Measurements from ENCODE around the gene PDZD7.
A peak's percentile ranks its signal among the peaks of the same experiment; 100 is the strongest.
"Not testable (repeated sequence)": the region's sequence is repeated elsewhere in the genome, so short reads cannot be mapped to it uniquely, and the experiment has no call there.

Gene PDZD7

GRCh38 chr10:100980311-100980710, 50.6 kb downstream of the PDZD7 start:
- in situ Hi-C loops (cut with HindIII; ENCODE audit: low pct_ligation_motif_present, low pct_unique_long_range_greater_than_20kb, low sequenced_read_pairs), result no loop called here

GRCh38 chr10:100979791-100980272, 51.1 kb downstream of the PDZD7 start:
- DNase-seq, result no peak
- in situ Hi-C loops (cut with HindIII; ENCODE audit: low pct_ligation_motif_present, low pct_unique_long_range_greater_than_20kb, low sequenced_read_pairs), result no loop called here

More at GRCh38 chr10:100980311-100980710, 50.6 kb downstream of the PDZD7 start:
- DNase-seq, result no peak

DNA sequence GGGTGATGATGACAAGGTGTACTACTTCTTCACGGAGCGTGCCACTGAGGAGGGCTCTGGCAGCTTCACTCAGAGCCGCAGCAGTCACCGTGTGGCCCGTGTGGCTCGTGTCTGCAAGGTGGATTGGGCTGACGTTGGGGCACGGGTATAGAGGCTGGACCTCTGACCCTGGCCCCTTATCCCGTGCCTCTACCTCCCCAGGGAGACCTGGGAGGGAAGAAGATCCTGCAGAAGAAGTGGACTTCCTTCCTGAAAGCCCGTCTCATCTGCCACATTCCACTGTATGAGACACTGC, 52.1 kb downstream of the PDZD7 start:
- in situ Hi-C loops (cut with HindIII; ENCODE audit: low pct_ligation_motif_present, low pct_unique_long_range_greater_than_20kb, low sequenced_read_pairs), result no loop called here

DNA sequence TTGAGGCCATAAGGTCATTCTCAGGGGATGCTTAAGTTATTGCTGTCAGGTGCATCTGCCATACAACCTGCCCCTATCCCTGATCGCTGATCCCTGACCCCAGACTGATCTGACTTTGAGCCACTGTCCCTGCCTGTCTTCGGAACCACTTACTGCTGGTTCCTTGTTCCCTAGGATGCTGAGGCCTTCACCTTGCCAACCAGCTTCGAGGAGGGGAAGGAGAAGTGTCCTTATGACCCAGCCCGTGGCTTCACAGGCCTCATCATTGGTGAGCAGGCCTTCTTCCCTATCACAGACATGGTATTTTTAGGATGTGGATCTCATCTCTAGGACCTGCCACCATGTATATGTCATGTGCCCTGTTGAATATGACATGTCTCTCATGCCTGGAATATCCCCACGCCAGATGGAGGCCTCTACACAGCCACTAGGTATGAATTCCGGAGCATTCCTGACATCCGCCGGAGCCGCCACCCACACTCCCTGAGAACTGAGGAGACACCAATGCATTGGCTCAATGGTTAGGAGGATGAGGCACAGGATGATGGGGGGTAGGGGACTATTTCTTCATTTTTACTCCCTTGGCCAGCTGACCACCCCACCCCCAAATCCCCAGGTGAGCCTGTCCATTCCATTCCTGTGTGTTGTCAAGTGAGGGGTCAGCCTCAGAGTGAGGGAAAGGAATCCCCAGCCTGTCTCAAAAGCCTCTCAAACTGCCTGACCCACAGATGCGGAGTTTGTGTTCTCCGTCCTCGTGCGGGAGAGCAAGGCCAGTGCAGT, 52.6 kb downstream of the PDZD7 start:
- in situ Hi-C loops (cut with HindIII; ENCODE audit: low pct_ligation_motif_present, low pct_unique_long_range_greater_than_20kb, low sequenced_read_pairs), result no loop called here
- DNase-seq, result no peak

More for the DNA sequence above, 52.1 kb downstream of the PDZD7 start:
- no peak for DNase-seq

GRCh38 chr10:100977436-100977835, 53.5 kb downstream of the PDZD7 start:
- in situ Hi-C loops (cut with HindIII; ENCODE audit: low pct_ligation_motif_present, low pct_unique_long_range_greater_than_20kb, low sequenced_read_pairs), result no loop called here
- DNase-seq, result no peak

DNA sequence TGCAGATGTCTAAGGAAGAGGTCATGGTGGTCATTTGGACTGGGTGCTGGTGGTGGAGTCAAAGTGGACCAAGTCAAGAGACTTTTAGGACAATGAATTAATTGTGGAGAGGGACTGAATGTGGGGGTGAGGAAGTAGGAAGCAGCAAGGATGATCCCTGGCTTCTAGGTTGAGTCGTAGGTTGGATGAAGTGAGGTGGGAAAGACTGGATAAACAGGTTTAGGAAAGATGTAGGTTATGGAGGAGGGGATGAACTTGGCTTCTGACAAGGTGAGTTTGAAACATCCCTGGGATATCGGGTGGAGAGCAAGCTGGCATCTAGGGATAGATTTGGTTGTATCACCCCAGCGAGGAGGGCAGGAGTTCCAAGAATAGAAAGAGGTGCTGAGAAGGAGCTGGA, 54.0 kb downstream of the PDZD7 start:
- DNase-seq, result no peak
- in situ Hi-C loops (cut with HindIII; ENCODE audit: low pct_ligation_motif_present, low pct_unique_long_range_greater_than_20kb, low sequenced_read_pairs), result no loop called here

GRCh38 chr10:100975397-100975796, 55.5 kb downstream of the PDZD7 start:
- in situ Hi-C loops (cut with HindIII; ENCODE audit: low pct_ligation_motif_present, low pct_unique_long_range_greater_than_20kb, low sequenced_read_pairs); DNase-seq: not testable (repeated sequence)

GRCh38 chr10:100972904-100973535, 57.9 kb downstream of the PDZD7 start:
- DNase-seq, result no peak
- in situ Hi-C loops (cut with HindIII; ENCODE audit: low pct_ligation_motif_present, low pct_unique_long_range_greater_than_20kb, low sequenced_read_pairs), result no loop called here

DNA sequence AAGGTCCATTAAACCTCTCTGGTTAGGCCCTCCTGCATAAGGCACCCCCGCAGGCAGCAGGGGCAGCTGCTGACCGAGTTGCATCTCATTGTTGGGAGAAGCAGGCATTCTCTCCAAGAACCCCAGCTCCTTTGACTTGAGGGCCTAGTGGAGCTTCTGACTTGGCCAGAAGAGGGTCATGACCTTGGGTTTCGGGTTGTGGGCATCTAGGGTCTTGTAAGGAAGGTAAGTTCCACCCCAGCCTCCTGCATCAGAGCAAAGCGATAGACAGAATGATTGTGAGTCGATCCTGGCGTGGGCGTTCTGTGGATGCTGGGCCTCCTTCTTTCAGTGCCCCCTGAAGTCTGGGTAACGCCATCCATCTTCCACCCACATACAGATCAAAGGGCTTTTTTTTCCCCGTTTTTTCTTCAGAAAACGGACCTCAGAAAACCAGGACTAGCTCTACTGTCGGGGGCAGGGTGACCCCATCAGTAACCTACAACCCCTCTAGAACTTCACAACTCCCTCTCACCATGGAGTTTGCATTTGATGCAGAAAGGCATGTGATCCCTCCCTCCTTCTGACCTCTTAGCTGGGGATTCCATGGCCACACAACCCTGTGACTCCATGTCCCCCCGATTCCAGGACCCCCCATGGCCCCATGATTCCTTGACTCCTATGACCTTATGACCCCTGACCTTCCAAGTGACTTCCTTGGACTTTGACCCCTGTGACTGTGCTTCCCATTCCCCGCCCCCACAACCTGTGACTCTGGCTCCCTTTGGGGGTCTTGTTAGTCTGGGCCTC, 58.6 kb downstream of the PDZD7 start:
- in situ Hi-C loops (cut with HindIII; ENCODE audit: low pct_ligation_motif_present, low pct_unique_long_range_greater_than_20kb, low sequenced_read_pairs), result no loop called here
- DNase-seq, result no peak

DNA sequence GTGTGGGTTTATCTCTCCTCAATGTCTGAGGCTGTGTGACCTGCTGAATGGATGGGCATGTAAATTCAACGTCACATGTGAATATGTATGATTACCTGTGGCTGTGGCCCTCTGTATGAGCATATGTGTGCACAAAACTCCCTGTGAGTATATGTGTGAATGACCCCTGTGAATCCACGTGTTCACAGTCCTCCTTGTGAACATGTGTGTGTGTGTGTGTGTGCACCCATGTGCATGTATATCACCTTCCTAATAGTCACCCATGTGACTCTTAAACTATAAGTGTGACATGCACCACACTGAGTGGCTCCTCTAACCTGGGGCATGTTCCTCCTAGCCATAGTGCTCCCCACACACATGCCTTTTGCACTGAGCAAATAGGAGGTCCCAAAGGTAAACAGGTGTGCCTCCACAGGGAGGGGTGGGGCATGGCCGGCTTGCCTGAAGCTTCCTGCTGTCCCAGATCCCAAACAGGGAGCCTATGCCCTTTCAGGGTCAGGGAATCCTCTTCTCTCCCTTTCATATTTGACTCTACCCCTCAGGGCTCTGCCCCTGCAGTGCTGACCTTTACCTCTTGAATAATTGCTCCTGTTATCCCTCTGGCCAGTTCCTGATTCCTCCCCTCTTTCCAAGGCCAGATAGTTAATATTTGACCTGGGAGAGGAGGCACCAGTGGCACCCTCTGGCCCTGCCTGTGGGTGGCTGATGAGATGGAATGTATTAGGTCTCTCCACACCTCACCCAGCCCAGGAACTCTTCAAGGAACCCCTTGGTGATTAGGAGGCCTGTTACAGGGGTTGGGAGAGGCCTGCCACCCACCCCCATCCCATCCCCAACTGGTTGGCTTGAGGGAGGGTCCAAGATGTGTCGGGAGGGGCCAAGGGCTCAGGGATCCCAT, 59.8 kb downstream of the PDZD7 start:
- in situ Hi-C loops (cut with HindIII; ENCODE audit: low pct_ligation_motif_present, low pct_unique_long_range_greater_than_20kb, low sequenced_read_pairs), result no loop called here

GRCh38 chr10:100970076-100970913, 60.6 kb downstream of the PDZD7 start:
- in situ Hi-C loops (cut with HindIII; ENCODE audit: low pct_ligation_motif_present, low pct_unique_long_range_greater_than_20kb, low sequenced_read_pairs), result no loop called here
- peak; percentile 30 for DNase-seq

More for the DNA sequence above, 59.8 kb downstream of the PDZD7 start:
- DNase-seq, result peak; percentile 72

DNA sequence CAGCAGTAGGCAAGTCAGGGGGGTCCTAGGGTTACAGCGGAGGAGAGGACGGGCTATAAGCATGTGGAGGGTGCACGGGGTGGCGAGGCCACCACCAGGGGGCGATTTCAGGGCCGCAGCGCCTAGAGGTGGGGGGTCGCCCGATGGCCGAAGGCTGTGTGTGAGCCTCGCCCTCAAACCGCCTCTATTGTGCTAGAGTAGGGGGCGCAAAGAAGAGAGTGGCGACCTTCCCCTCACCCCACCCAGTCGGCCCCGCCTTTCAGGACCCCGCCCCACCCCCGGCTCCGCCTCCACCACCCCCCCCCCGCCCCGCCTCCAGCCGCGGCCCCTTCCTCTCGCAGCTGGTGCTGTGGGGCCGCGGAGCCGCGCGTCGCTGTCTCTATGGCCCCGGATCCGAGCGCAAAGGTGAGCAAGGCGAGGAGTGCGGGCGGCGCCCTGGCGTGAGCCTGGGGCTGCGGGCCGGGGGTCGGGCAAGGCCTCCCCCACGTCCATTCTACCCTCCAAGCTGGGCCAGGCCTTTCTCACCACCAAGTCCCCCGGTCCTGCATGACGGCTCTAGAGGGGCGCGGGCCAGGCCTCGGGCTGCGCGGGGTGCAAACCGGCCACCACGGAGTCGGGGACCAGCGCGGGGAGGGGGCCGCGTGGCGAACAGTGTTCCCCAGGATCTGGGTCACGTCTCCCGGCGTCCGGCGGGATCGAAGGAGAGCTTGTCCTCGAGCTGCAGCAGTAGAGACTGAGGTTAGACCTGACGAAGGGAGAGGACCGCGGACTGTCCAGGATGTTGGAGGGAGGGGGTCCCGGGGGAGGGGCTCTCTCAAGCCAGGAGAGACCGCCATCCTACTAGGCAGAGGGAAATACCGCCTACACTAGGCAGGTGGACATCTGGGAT, 61.5 kb downstream of the PDZD7 start, which contains the start of gene SEMA4G:
Gene SEMA4G, plus strand, starts transcription at position 318 of the 889 bp plus-strand sequence. CDS start 3,409 bp downstream, outside the sequence.
- peak; percentile 41 for DNase-seq
- in situ Hi-C loops (cut with HindIII; ENCODE audit: low pct_ligation_motif_present, low pct_unique_long_range_greater_than_20kb, low sequenced_read_pairs), result no loop called here

DNA sequence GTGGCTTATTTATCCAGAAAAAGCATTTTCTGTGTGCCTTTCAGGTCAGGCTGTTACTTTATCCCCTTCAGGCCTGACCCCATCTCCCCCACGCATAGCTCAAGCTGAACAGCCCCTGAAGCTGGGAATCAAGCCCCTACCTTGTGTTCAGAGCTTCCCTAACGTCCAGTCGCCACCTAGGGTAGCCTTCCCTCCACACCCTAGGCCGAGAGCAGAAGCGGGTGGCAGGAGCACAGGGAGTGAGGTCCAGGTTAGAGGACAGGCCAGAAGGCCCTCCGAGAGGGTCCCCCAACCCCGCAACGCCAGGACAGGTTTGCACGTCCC, 62.1 kb downstream of the PDZD7 start:
- in situ Hi-C loops (cut with HindIII; ENCODE audit: low pct_ligation_motif_present, low pct_unique_long_range_greater_than_20kb, low sequenced_read_pairs), result no loop called here
- no peak for DNase-seq

GRCh38 chr10:100968062-100968736, 62.7 kb downstream of the PDZD7 start:
- in situ Hi-C loops (cut with HindIII; ENCODE audit: low pct_ligation_motif_present, low pct_unique_long_range_greater_than_20kb, low sequenced_read_pairs), result no loop called here
- no peak for DNase-seq

DNA sequence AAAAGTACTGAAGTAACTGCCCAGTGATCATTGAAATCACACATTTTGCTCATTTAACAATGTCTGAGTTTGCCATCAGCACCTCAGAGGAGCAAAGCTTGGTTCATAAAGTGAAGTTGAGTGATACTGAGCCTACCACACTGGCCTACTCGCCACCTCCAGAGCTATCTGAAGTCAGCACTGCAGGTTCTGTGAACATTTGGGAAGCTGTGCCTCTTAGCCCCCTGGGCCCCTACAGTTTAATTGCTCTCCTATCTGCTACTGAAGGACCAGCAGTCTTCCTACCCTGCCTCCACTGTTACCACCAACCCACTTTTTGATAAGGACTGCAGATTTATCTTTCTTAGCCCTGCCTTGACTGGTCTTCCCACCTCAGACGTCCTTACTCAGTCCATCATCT, 63.6 kb downstream of the PDZD7 start:
- in situ Hi-C loops (cut with HindIII; ENCODE audit: low pct_ligation_motif_present, low pct_unique_long_range_greater_than_20kb, low sequenced_read_pairs), result no loop called here

DNA sequence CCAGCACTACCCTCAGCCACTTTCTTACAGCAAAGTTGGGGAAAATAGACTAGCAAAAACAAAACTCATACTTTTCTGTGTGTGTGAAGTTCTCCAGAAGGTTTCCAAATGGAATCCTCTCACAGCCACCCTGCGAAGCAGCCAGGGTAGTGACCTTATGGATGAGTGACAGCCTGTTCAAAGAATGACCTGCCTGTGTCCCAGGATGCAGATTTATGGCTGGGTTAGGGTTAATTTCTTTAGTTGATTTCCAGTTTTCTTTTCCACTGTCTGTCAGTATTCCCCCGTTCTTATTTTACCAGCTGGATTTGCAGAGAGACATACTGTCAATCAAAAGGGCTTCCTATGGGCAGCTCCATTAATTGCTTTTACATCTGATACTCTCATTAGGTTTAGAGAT, 64.0 kb downstream of the PDZD7 start:
- no peak for DNase-seq
- in situ Hi-C loops (cut with HindIII; ENCODE audit: low pct_ligation_motif_present, low pct_unique_long_range_greater_than_20kb, low sequenced_read_pairs), result no loop called here

More for the DNA sequence above, 63.6 kb downstream of the PDZD7 start:
- DNase-seq, result no peak

All from ACHN (cell line).